HCT116 (cell line): ENCODE measurements around the gene TMEM201.

Experiments used
- EZH2 ChIP-seq: fragments of 200-600 bp; sonication (generic); IDR thresholded peaks from 2 replicates; pipeline ENCODE4 v1.6.1; 2017; ENCODE audit warnings: antibody characterized with exemption, mixed run types
- POLR2A ChIP-seq: IDR thresholded peaks from 2 replicates; pipeline ENCODE4 v1.7.0; 2011; ENCODE audit warnings: borderline replicate concordance; ENCODE audit not compliant: insufficient read depth, insufficient read length; ENCODE audit errors: extremely low read depth
- YY1 ChIP-seq: IDR thresholded peaks from 2 replicates; pipeline ENCODE4 v1.6.1; 2011; ENCODE audit warnings: low read length, low read depth, moderate library complexity, mild to moderate bottlenecking; ENCODE audit not compliant: insufficient replicate concordance; ENCODE audit errors: extremely low read depth
- TF ChIP-seq, protein P1 (sequence below), 3 experiments: fragments of 200-600 bp in 1 of 3; sonication (generic) in 1 of 3; IDR thresholded peaks in 2 of 3; conservative IDR thresholded peaks in 1 of 3; 2 replicates each; pipeline ENCODE4 v1.5.1; 2012 to 2017; ENCODE audit warnings: low read depth in 2 of 3, low read length in 2 of 3, antibody characterized with exemption in 1 of 3, borderline replicate concordance in 1 of 3, control low read depth in 1 of 3, mild to moderate bottlenecking in 1 of 3, mixed read lengths in 1 of 3, mixed run types in 1 of 3, moderate library complexity in 1 of 3; ENCODE audit not compliant: insufficient read depth in 1 of 3

GRCh38 chr1:9555942-9556341 lies 32.8 kb upstream of the TMEM201 start:
- TF ChIP-seq YY1 = no peak
- TF ChIP-seq, protein P1, sequence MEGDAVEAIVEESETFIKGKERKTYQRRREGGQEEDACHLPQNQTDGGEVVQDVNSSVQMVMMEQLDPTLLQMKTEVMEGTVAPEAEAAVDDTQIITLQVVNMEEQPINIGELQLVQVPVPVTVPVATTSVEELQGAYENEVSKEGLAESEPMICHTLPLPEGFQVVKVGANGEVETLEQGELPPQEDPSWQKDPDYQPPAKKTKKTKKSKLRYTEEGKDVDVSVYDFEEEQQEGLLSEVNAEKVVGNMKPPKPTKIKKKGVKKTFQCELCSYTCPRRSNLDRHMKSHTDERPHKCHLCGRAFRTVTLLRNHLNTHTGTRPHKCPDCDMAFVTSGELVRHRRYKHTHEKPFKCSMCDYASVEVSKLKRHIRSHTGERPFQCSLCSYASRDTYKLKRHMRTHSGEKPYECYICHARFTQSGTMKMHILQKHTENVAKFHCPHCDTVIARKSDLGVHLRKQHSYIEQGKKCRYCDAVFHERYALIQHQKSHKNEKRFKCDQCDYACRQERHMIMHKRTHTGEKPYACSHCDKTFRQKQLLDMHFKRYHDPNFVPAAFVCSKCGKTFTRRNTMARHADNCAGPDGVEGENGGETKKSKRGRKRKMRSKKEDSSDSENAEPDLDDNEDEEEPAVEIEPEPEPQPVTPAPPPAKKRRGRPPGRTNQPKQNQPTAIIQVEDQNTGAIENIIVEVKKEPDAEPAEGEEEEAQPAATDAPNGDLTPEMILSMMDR (IDR thresholded peaks at IDR 0.05 in 2 of 3, conservative IDR thresholded peaks at IDR 0.05 in 1 of 3; ENCODE audit: borderline replicate concordance in 1 of 3, insufficient read depth in 1 of 3, low read depth in 2 of 3, low read length in 2 of 3) = no peak
- TF ChIP-seq POLR2A = no peak
- TF ChIP-seq EZH2 = no peak
